HG03135 (cell line): ENCODE measurements around the gene CPB2.
A peak's percentile ranks its signal among the peaks of the same experiment; 100 is the strongest.

Experiments
- ATAC-seq: cut with Tn5 transposase; IDR thresholded peaks from one replicate; pipeline ENCODE4 v1.9.1; 2021; ENCODE audit warnings: mild to moderate bottlenecking, moderate library complexity; ENCODE audit not compliant: unreplicated experiment

Gene CPB2

GRCh38 chr13:46127358-46128023 is 22.7 kb upstream of the CPB2 start:
- no peak for ATAC-seq

GRCh38 chr13:46126552-46127357 is 21.9 kb upstream of the CPB2 start:
- peak; percentile 71 for ATAC-seq

- ATAC-seq: no peak
Observed at GRCh38 chr13:46126056-46126455, 21.2 kb upstream of the CPB2 start.

GRCh38 chr13:46124967-46125933 is 20.4 kb upstream of the CPB2 start:
- no peak for ATAC-seq

- no peak for ATAC-seq
Observed at GRCh38 chr13:46124531-46124966, 19.7 kb upstream of the CPB2 start.

- no peak for ATAC-seq
Observed at GRCh38 chr13:46122304-46122703, 17.5 kb upstream of the CPB2 start.

- ATAC-seq: no peak
Observed at GRCh38 chr13:46121597-46122163, 16.8 kb upstream of the CPB2 start.

- ATAC-seq: no peak
Observed at GRCh38 chr13:46121033-46121432, 16.2 kb upstream of the CPB2 start.

GRCh38 chr13:46119883-46120614 is 15.2 kb upstream of the CPB2 start:
- ATAC-seq: no peak

GRCh38 chr13:46116653-46117502 is 12.0 kb upstream of the CPB2 start:
- ATAC-seq: no peak

- no peak for ATAC-seq
Observed at GRCh38 chr13:46114613-46115012, 9.8 kb upstream of the CPB2 start.

GRCh38 chr13:46113596-46113995 is 8.8 kb upstream of the CPB2 start:
- no peak for ATAC-seq

GRCh38 chr13:46111151-46111550 is 6.3 kb upstream of the CPB2 start:
- ATAC-seq: no peak

GRCh38 chr13:46109451-46109850 is 4.6 kb upstream of the CPB2 start:
- no peak for ATAC-seq

- ATAC-seq: no peak
Observed at GRCh38 chr13:46106839-46107371, 2.1 kb upstream of the CPB2 start.

- no peak for ATAC-seq
Observed at GRCh38 chr13:46103037-46103436, 1.8 kb downstream of the CPB2 start.

- ATAC-seq: no peak
Observed at GRCh38 chr13:46102255-46102605, 2.6 kb downstream of the CPB2 start.

- ATAC-seq: no peak
Observed at GRCh38 chr13:46101484-46102254, 3.2 kb downstream of the CPB2 start.
